ENCODE results near the gene ACAD11. TPM values are rescaled to one million over a fixed set of nuclear protein-coding genes. Genes with fewer than 3 reads are reported as not detected.
"Not testable (repeated sequence)": the region's sequence is repeated elsewhere in the genome, so short reads cannot be mapped to it uniquely, and the experiment has no call there.

The ACAD11 gene
- total RNA-seq, 2 experiments from 2014 or later, result 18.5 to 23.5 TPM

- DNase-seq (ENCODE audit: low spot score), result no peak
- BruUV-seq (replicated peaks), result no TSS peak
- no peak overlapping the region for H3K4me2 ChIP-seq (ENCODE audit: low read length)
- H3K27ac ChIP-seq (ENCODE audit: low read depth, low read length, poor library complexity, severe bottlenecking), result no peak overlapping the region
- ChIA-PET CTCF (ENCODE audit: unreplicated experiment) (no interaction called here), POLR2A (interaction anchor here (1.1 kb wide), 1 partner anchor 19 kb away, joined by 3 read pairs; no protein-coding TSS in a partner anchor)
- H4K20me1 ChIP-seq (ENCODE audit: insufficient read depth, low read length), result no peaks in the 10 kb centered on the region
- no peaks in the 10 kb centered on the region for H3K9me2 ChIP-seq (ENCODE audit: insufficient read depth, low read length)
- H3K9me3 ChIP-seq (ENCODE audit: low read length), result no peaks in the 10 kb centered on the region
- H3K4me3 ChIP-seq (ENCODE audit: low read depth, low read length, poor library complexity, severe bottlenecking), result no peak overlapping the region
- H3K79me2 ChIP-seq (ENCODE audit: insufficient read depth, low read depth, low read length), result no peaks in the 10 kb centered on the region
- TF ChIP-seq CTCF (conservative IDR thresholded peaks at IDR 0.05; ENCODE audit: low read length) (no peak), EZH2phosphoT487 (IDR thresholded peaks at IDR 0.05; ENCODE audit: borderline replicate concordance, low read depth, low read length) (no peak)
- H3K4me1 ChIP-seq (ENCODE audit: insufficient read depth, low read length, poor library complexity, severe bottlenecking), result no peaks in the 10 kb centered on the region
- intact Hi-C loops (cut with micrococcal nuclease; ENCODE audit: unreplicated experiment), result no loop called here
- H2AFZ ChIP-seq (ENCODE audit: low read length), result no peak overlapping the region
- peaks cover 5% of the 10 kb centered on the region; the same call in 1 of the 2 replicates for H3K36me3 ChIP-seq (ENCODE audit: insufficient read depth, low read length)
These were observed 103.0 kb downstream of the ACAD11 start for GRCh38 chr3:132556508-132557159.

GRCh38 chr3:132556036-132556386 is 103.6 kb downstream of the ACAD11 start:
- H3K4me1 ChIP-seq (ENCODE audit: insufficient read depth, low read length, poor library complexity, severe bottlenecking); H4K20me1 ChIP-seq (ENCODE audit: insufficient read depth, low read length); CTCF ChIA-PET (ENCODE audit: unreplicated experiment); H2AFZ ChIP-seq (ENCODE audit: low read length); BruUV-seq (replicated peaks); H3K27ac ChIP-seq (ENCODE audit: low read depth, low read length, poor library complexity, severe bottlenecking); H3K4me2 ChIP-seq (ENCODE audit: low read length); intact Hi-C loops (cut with micrococcal nuclease; ENCODE audit: unreplicated experiment); H3K9me3 ChIP-seq (ENCODE audit: low read length); H3K4me3 ChIP-seq (ENCODE audit: low read depth, low read length, poor library complexity, severe bottlenecking); DNase-seq (ENCODE audit: low spot score); H3K9me2 ChIP-seq (ENCODE audit: insufficient read depth, low read length); POLR2A ChIA-PET; H3K79me2 ChIP-seq (ENCODE audit: insufficient read depth, low read depth, low read length); H3K36me3 ChIP-seq (ENCODE audit: insufficient read depth, low read length): not testable (repeated sequence)

- H3K4me2 ChIP-seq (ENCODE audit: low read length), result no peak overlapping the region
- no peak for TF ChIP-seq EZH2phosphoT487 (IDR thresholded peaks at IDR 0.05; ENCODE audit: borderline replicate concordance, low read depth, low read length)
- TF ChIP-seq CTCF (conservative IDR thresholded peaks at IDR 0.05; ENCODE audit: low read length), result no peak
- ChIA-PET POLR2A (interaction anchor here (0.7 kb wide), 1 partner anchor 10 kb away, joined by 3 read pairs; no protein-coding TSS in a partner anchor), CTCF (ENCODE audit: unreplicated experiment) (no interaction called here)
- no peak for DNase-seq (ENCODE audit: low spot score)
- H3K4me3 ChIP-seq (ENCODE audit: low read depth, low read length, poor library complexity, severe bottlenecking), result no peak overlapping the region
- no peak overlapping the region for H3K27ac ChIP-seq (ENCODE audit: low read depth, low read length, poor library complexity, severe bottlenecking)
- no peaks in the 10 kb centered on the region for H3K9me2 ChIP-seq (ENCODE audit: insufficient read depth, low read length)
- no peaks in the 10 kb centered on the region for H3K36me3 ChIP-seq (ENCODE audit: insufficient read depth, low read length)
- H3K4me1 ChIP-seq (ENCODE audit: insufficient read depth, low read length, poor library complexity, severe bottlenecking), result peaks cover 5% of the 10 kb centered on the region
- H3K9me3 ChIP-seq (ENCODE audit: low read length), result no peaks in the 10 kb centered on the region
- H3K79me2 ChIP-seq (ENCODE audit: insufficient read depth, low read depth, low read length), result no peaks in the 10 kb centered on the region
- no peaks in the 10 kb centered on the region for H4K20me1 ChIP-seq (ENCODE audit: insufficient read depth, low read length)
- no TSS peak for BruUV-seq (replicated peaks)
- H2AFZ ChIP-seq (ENCODE audit: low read length), result no peak overlapping the region
- intact Hi-C loops (cut with micrococcal nuclease; ENCODE audit: unreplicated experiment), result no loop called here
These were observed 104.1 kb downstream of the ACAD11 start for GRCh38 chr3:132555306-132556035.

All from OCI-LY7 (cell line).